Suppressor macrophage treated with lipopolysaccharide for 1 hour (primary cell): ENCODE results near the gene KLHL17.
"Not testable (repeated sequence)": the region's sequence is repeated elsewhere in the genome, so short reads cannot be mapped to it uniquely, and the experiment has no call there.

ENCODE experiments used
- DNase-seq, 3 donors: peaks; one replicate each; pipeline ENCODE4 v3.0.0-alpha.2; 2020 to 2022

The KLHL17 gene

GRCh38 chr1:982765-983436 is 22.5 kb downstream of the KLHL17 start:
- DNase-seq, result no peak

DNA sequence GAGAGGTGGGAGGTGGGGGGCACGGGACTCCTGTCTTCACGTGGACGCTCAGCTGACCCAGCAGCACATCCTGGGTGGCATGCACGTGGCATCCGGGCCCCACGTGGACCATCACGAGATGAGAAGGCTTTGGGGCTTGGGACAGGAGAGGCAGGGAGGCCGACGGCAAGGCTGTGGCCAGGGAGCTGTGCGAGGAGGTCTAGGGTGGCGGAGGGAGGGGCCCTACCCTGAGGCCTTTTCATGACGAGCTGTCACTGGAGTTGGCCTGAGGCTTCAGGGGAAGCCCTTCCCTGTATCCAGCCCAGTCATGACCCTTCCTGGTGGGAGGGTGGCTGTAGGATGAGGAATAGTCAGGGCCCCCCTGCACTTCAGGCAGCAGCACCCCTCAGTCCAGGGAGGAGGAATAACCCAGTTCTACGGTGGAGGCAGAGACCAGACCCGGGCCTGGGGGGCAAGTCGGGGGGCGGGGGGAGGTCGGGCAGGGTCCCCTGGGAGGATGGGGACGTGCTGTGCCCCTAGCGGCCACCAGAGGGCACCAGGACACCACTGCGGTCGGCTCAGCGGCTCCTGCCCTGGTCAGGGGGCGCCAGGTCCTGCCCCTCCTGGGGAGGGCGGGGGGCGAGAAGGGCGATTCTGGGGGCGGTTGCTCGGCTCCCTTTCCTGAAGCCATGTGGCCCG is 23.6 kb downstream of the KLHL17 start:
- peak; percentile 50 to 67 (median 53) for DNase-seq

DNA sequence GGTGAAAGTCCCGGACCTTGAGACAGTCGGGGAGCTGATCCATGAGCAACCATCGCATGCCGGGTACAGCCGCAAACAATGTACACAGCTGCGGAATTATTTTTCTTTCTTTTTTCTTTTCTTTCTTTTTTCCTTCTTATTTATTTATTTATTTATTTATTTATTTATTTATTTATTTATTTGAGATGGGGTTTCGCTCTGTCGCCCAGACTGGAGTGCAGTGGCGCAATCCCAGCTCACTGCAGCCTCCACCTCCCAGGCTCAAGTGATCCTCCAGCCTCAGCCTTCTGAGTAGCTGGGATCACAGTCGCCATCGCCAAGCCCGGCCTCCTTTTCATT is 24.1 kb downstream of the KLHL17 start:
- no peak for DNase-seq

DNA sequence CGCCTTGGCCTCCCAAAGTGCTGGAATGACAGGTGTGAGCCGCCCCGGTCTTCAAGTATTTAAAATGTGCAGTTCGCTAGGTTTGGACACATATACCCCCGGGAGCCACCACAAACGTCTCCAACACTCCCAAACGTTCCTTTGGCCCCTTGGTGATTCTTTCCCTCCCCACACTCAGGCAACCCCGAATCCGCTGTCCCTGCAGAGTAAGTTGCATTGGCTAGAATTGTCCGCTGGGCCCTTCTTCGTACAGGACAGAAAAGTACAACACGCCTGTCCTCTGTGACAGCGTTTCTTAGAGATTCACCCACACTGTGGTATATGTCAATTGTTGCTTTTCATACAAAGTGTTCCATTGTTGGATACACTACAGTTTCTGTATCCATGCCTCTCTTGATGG is 24.7 kb downstream of the KLHL17 start:
- DNase-seq, result no peak

- DNase-seq, result not testable (repeated sequence)
These were observed 27.7 kb downstream of the KLHL17 start for GRCh38 chr1:988061-988460.

- not testable (repeated sequence) for DNase-seq
These were observed 30.9 kb downstream of the KLHL17 start for GRCh38 chr1:991275-991674.

DNA sequence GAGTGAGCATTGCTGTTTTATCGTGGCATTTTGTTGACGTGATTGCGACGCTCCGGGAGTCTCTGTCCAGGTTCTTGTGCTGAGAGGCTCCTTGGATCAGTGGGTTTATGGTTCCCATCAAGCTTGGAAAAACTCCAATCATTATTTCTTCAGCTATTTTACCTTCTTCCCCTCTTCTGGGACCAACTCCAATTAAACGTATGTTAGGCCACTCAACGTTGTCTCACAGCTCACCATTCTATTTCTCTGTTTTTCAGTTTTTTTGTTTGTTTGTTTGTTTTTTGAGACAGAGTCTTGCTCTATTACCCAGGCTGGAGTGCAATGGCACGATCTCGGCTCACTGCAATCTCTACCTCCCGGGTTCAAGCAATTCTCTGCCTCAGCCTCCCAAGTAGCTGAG is 31.5 kb downstream of the KLHL17 start:
- DNase-seq, result no peak

GRCh38 chr1:992362-992761 is 32.0 kb downstream of the KLHL17 start:
- peak in 1 of 3 donors; percentile 52 for DNase-seq

DNA sequence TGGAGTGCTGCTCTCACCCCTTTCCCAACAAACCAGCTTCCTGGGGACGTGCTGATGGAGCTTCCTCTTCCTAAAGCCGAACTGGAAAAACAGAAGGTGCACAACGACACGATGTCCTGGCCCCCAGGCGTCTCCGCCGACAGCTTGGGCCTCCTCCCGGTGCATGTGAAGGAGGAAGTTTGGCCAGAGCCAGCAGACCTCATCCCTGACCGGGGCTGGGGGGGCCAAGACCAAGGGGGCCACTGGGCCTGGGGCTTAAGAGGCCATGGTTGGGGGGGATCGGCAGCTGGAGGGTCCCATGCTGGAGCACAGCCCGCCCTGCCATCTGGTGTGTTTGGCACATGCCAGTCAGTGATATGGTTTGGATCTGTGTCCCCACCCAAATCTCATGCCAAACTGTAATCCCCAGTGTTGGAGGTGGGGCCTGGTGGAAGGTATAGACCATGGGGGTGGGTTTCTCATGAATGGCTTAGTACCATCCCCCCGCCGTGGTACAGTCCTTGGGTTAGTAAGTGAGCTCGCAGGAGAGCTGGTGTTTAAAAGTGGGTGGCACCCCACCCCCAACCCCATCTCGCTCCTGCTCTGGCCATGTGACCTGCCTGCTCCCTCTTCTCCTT is 33.1 kb downstream of the KLHL17 start:
- peak in 1 of 3 donors; percentile 45 for DNase-seq

DNA sequence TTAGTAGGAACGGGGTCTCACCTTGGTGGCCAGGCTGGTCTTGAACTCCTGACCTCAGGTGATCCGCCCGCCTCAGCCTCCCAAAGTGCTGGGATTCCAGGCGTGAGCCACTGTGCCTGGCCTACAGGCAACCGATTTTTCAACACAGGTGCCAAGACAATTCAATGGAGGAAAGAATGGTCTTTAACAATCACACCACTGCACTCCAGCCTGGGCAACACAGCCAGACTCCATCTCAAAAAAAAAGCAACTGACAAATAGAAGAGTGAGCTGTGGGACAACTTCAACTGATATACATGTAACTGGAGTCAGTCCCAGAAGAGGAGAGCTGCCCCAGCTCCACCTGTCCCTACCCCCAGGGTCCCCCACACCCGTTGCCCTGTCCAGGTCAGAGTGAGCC is 34.2 kb downstream of the KLHL17 start:
- not testable (repeated sequence) for DNase-seq

- no peak for DNase-seq
These were observed 35.6 kb downstream of the KLHL17 start for GRCh38 chr1:995665-996633.

GRCh38 chr1:996851-997712 is 36.7 kb downstream of the KLHL17 start:
- peak in 1 of 3 donors; percentile 44 for DNase-seq

DNA sequence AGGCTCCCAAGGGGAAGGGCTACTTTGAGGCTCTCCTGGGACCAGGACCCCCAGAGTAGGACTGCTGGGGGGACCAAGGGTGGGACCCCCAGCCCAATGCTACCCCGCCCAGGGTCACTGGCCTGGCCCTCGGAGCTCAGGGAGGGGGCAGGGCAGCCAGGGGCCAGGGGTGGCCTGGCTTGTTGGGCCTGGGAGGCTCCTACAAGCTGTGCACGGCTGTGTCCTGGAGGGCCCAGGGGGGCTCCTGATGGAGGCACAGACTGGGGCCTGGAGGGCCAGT is 37.3 kb downstream of the KLHL17 start:
- no peak for DNase-seq

GRCh38 chr1:997993-998744 is 37.8 kb downstream of the KLHL17 start:
- DNase-seq, result no peak

GRCh38 chr1:998745-998994 is 38.3 kb downstream of the KLHL17 start:
- no peak for DNase-seq

DNA sequence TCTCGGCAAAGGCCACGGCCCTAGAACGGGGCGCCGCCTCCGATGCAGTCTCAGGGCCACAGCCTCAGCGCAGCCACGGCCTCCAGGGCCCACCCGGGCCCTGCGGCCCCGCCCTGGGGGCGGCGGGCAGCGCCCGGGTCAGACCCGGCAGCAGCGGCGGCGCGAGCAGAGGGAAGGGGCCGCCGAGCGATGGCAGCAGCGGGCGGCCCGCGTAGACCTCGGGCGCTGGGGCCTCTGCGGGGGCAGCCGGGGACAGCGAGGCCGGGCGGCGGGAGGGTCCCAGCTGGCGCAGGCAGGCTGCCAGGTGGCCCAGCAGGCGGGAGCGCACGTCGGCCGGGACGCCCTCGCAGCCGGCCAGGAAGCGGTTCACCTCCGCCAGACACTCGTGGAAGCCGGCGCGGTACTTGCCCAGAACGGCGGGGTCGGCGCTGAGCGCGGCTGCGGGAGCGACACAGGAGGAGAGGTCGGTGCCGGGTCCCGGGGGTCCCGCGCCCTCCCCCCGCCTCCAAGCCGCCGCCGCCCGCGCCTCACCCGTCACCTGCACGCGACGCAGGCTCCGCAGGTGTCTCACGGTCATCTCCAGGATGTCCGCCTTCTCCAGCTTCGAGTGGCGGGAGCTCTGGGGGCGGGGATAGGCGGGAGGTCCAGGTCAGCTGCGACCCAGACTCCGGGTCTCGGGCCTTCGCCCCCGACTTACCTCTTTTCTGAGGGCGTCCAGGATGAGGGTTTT is 38.8 kb downstream of the KLHL17 start:
- DNase-seq, result peak in 1 of 3 donors; percentile 60

- peak; percentile 96 to 97 (median 97) for DNase-seq
These were observed 39.5 kb downstream of the KLHL17 start, which contains the start of gene HES4 for GRCh38 chr1:999725-1000356. TSS of gene HES4 (minus strand) at chr1:1000097. CDS start at chr1:999973, 124 bp downstream.

DNA sequence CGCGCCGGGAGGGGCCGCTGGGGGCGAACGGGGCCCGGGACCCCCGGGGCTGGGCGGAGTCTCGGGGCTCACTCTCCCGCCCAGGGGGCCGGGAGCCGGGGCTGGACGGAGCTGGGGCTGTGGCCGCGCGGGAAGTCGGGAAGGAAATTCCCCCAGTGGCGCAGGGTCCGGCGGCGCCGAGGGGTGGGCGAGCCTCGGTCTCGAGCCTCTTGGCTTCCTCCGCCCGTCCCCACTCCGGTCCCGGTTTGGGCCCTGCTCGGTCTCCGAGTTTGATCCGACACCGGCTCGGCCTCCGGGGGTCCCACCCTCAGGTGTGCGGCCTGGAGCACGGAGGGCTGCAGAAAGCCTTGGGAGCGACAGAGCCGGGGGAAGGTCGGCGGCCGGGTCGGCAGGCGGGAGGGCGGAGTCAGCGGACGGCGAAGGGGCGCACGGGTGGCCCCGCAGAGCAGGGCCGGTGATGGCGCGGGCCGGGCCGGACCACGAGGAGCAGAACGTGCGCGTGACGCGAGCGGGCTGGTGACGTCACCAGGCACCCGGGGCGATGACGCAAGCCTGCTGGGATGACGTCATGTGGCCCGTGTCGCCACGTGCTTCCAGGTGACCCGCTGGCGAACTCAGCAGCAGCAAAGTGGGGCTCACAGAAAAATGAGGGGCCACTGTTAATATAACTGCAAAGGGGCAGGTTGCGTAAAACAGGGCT is 40.1 kb downstream of the KLHL17 start:
- peak; percentile 85 to 92 (median 88) for DNase-seq

- DNase-seq, result no peak
These were observed 40.8 kb downstream of the KLHL17 start for GRCh38 chr1:1001057-1001783.
